Raji (cell line): ENCODE results near the gene KIF19.

Source experiments
- POLR2A ChIP-seq: IDR thresholded peaks from 2 replicates; pipeline ENCODE4 v1.6.1; 2011; ENCODE audit warnings: low read depth, low read length, control low read depth; ENCODE audit not compliant: insufficient read depth

The KIF19 gene

GRCh38 chr17:74325743-74326379 is at the start of gene KIF19:
Gene KIF19 (plus strand): TSS chr17:74326226. CDS start chr17:74326350, 124 bp downstream.
- TF ChIP-seq POLR2A = no peak

- no peak for TF ChIP-seq POLR2A
Measured at GRCh38 chr17:74276541-74277009, 49.5 kb upstream of the KIF19 start.

GRCh38 chr17:74277935-74278334 is 48.1 kb upstream of the KIF19 start:
- no peak for TF ChIP-seq POLR2A

- TF ChIP-seq POLR2A = no peak
Measured at GRCh38 chr17:74280093-74280513, 45.9 kb upstream of the KIF19 start.

GRCh38 chr17:74281799-74282198 is 44.2 kb upstream of the KIF19 start:
- TF ChIP-seq POLR2A = no peak

GRCh38 chr17:74282587-74283370 is 43.2 kb upstream of the KIF19 start:
- no peak for TF ChIP-seq POLR2A

GRCh38 chr17:74283371-74283673 is 42.7 kb upstream of the KIF19 start:
- TF ChIP-seq POLR2A = no peak

GRCh38 chr17:74287031-74287602 is 38.9 kb upstream of the KIF19 start:
- TF ChIP-seq POLR2A = no peak

GRCh38 chr17:74288785-74289184 is 37.2 kb upstream of the KIF19 start:
- no peak for TF ChIP-seq POLR2A

- no peak for TF ChIP-seq POLR2A
Measured at GRCh38 chr17:74289688-74290087, 36.3 kb upstream of the KIF19 start.

GRCh38 chr17:74290340-74290739 is 35.7 kb upstream of the KIF19 start:
- no peak for TF ChIP-seq POLR2A

GRCh38 chr17:74292495-74292894 is 33.5 kb upstream of the KIF19 start:
- no peak for TF ChIP-seq POLR2A

GRCh38 chr17:74295625-74296547 is 30.1 kb upstream of the KIF19 start:
- TF ChIP-seq POLR2A = no peak

- no peak for TF ChIP-seq POLR2A
Measured at GRCh38 chr17:74296548-74296936, 29.5 kb upstream of the KIF19 start.

GRCh38 chr17:74297941-74298340 is 28.1 kb upstream of the KIF19 start:
- no peak for TF ChIP-seq POLR2A
